Ramos (cell line): ENCODE data around the gene PPP2R3B.
"Not testable (repeated sequence)": the region's sequence is repeated elsewhere in the genome, so short reads cannot be mapped to it uniquely, and the experiment has no call there.

Experiments
- in situ Hi-C: fragments of 300-500 bp; cut with MboI; formaldehyde crosslinking; loops from one replicate; pipeline ENCODE4 v1.14.3; 2022; ENCODE audit warnings: low sequenced_read_pairs; ENCODE audit not compliant: unreplicated experiment

PPP2R3B gene

GRCh38 chrX:386768-387575 lies at the start of gene PPP2R3B:
Gene PPP2R3B, minus strand, starts transcription at chrX:386907. Its CDS starts 216 bp downstream, at chrX:386691.
- in situ Hi-C loops = no loop called here

- in situ Hi-C loops = no loop called here
Measured at GRCh38 chrX:435536-436122, 48.9 kb upstream of the PPP2R3B start.

GRCh38 chrX:434946-435345 lies 48.2 kb upstream of the PPP2R3B start:
- in situ Hi-C loops = no loop called here

- in situ Hi-C loops = no loop called here
Measured at GRCh38 chrX:433771-434170, 47.1 kb upstream of the PPP2R3B start.

GRCh38 chrX:432666-433065 lies 46.0 kb upstream of the PPP2R3B start:
- in situ Hi-C loops = not testable (repeated sequence)

- in situ Hi-C loops = no loop called here
Measured at GRCh38 chrX:431492-432111, 44.9 kb upstream of the PPP2R3B start.

- in situ Hi-C loops = no loop called here
Measured at GRCh38 chrX:431056-431455, 44.3 kb upstream of the PPP2R3B start.

GRCh38 chrX:429266-429825 lies 42.6 kb upstream of the PPP2R3B start:
- in situ Hi-C loops = no loop called here

GRCh38 chrX:427812-428725 lies 41.4 kb upstream of the PPP2R3B start:
- in situ Hi-C loops = no loop called here

GRCh38 chrX:426881-427280 lies 40.2 kb upstream of the PPP2R3B start:
- in situ Hi-C loops = no loop called here

- in situ Hi-C loops = no loop called here
Measured at GRCh38 chrX:425056-425455, 38.3 kb upstream of the PPP2R3B start.

GRCh38 chrX:421646-422391 lies 35.1 kb upstream of the PPP2R3B start:
- in situ Hi-C loops = no loop called here

GRCh38 chrX:420496-421223 lies 34.0 kb upstream of the PPP2R3B start:
- in situ Hi-C loops = no loop called here

- in situ Hi-C loops = no loop called here
Measured at GRCh38 chrX:418927-419729, 32.4 kb upstream of the PPP2R3B start.

GRCh38 chrX:415498-415897 lies 28.8 kb upstream of the PPP2R3B start:
- in situ Hi-C loops = not testable (repeated sequence)

- in situ Hi-C loops = no loop called here
Measured at GRCh38 chrX:413322-414201, 26.9 kb upstream of the PPP2R3B start.

- in situ Hi-C loops = no loop called here
Measured at GRCh38 chrX:410296-410695, 23.6 kb upstream of the PPP2R3B start.
